Peyer's patch (tissue), 4 donors: Measurements from ENCODE around the gene TEDC1. TPM values are rescaled to one million over a fixed set of nuclear protein-coding genes. Genes with fewer than 3 reads are reported as not detected.
A peak's percentile ranks its signal among the peaks of the same experiment; 100 is the strongest.

Experiments
- DNase-seq, 3 donors: peaks; one replicate each; pipeline ENCODE4 v3.0.0-alpha.2; 2017 to 2019
- H3K27ac ChIP-seq, 4 donors: fragments of 200-600 bp; sonication (generic); one replicate each; pipeline ENCODE4 v1.5.1; 2016 to 2019
- H3K27me3 ChIP-seq, 2 donors: fragments of 200-600 bp; sonication (generic); one replicate each; pipeline ENCODE4 v1.5.1; 2019
- H3K36me3 ChIP-seq, 3 donors: fragments of 200-600 bp; sonication (generic); one replicate each; pipeline ENCODE4 v1.5.1; 2016 to 2019
- H3K4me1 ChIP-seq, 4 donors: fragments of 200-600 bp; sonication (generic); one replicate each; pipeline ENCODE4 v1.5.1; 2016 to 2019
- H3K4me3 ChIP-seq, 4 donors: fragments of 200-600 bp; sonication (generic); 1 replicate in 3 of 4; 2 replicates in 1 of 4; pipeline ENCODE4 v1.5.1; 2016 to 2019; ENCODE audit warnings: mild to moderate bottlenecking in 1 of 4
- H3K9me3 ChIP-seq, 4 donors: fragments of 200-600 bp; sonication (generic); one replicate each; pipeline ENCODE4 v1.5.1; 2016 to 2019; ENCODE audit warnings: mild to moderate bottlenecking in 1 of 4
- CTCF ChIP-seq, 6 experiments: fragments of 450-650 bp in 4 of 6; fragments of 200-600 bp in 2 of 6; sonication (generic) in 1 of 6; IDR thresholded peaks; one replicate each; pipeline ENCODE4 v1.5.1; 2017 to 2019; ENCODE audit warnings: antibody characterized with exemption in 6 of 6, mild to moderate bottlenecking in 3 of 6, moderate library complexity in 1 of 6
- POLR2A ChIP-seq, 2 donors: fragments of 450-650 bp; IDR thresholded peaks; one replicate each; pipeline ENCODE4 v1.5.1; 2017; ENCODE audit warnings: antibody characterized with exemption in 2 of 2, mild to moderate bottlenecking in 2 of 2, moderate library complexity in 2 of 2
- total RNA-seq, 4 donors: library from RNA; depleted of rRNA; stranded (reverse); fragments of >200 nt; gene quantifications; one replicate each; pipeline ENCODE4 v1.1.0, GENCODE V29; 2016

Gene TEDC1
- total RNA-seq, 4 donors from 2014 or later = 7.0 to 42.1 (median 15.1) TPM

- Histone ChIP-seq H3K36me3 (no peaks in the 10 kb centered on the region), H3K27me3 (peaks cover 0 to 6% of the 10 kb centered on the region in 2 donors), H3K27ac (peak overlapping the region in 1 of 4 donors; percentile 58), H3K4me3 (no peak overlapping the region), H3K4me1 (peaks cover 0 to 40% (median 18%) of the 10 kb centered on the region in 4 donors), H3K9me3 (no peaks in the 10 kb centered on the region)
- peak in 2 of 3 donors; percentile 76 to 79 for DNase-seq
- peak in 3 of 6 experiments; percentile 27 to 45 (median 40) for TF ChIP-seq CTCF (IDR thresholded peaks at IDR 0.05)
- TF ChIP-seq POLR2A (IDR thresholded peaks at IDR 0.05) = no peak
These were observed 41.7 kb downstream of the TEDC1 start for GRCh38 chr14:105532735-105533141.

GRCh38 chr14:105533391-105533790, 42.3 kb downstream of the TEDC1 start:
- Histone ChIP-seq H3K4me1 (peaks cover 0 to 39% (median 13%) of the 10 kb centered on the region in 4 donors), H3K9me3 (no peaks in the 10 kb centered on the region), H3K27me3 (peaks cover 0 to 6% of the 10 kb centered on the region in 2 donors), H3K4me3 (no peak overlapping the region), H3K36me3 (no peaks in the 10 kb centered on the region), H3K27ac (no peak overlapping the region)
- DNase-seq = no peak
- TF ChIP-seq CTCF (IDR thresholded peaks at IDR 0.05) = no peak
- TF ChIP-seq POLR2A (IDR thresholded peaks at IDR 0.05) = no peak

GRCh38 chr14:105533811-105534498, 42.9 kb downstream of the TEDC1 start:
- H3K27me3 ChIP-seq = peaks cover 0 to 6% of the 10 kb centered on the region in 2 donors
- H3K4me1 ChIP-seq = peaks cover 0 to 33% (median 9%) of the 10 kb centered on the region in 4 donors
- H3K9me3 ChIP-seq = no peaks in the 10 kb centered on the region
- H3K36me3 ChIP-seq = no peaks in the 10 kb centered on the region
- TF ChIP-seq CTCF (IDR thresholded peaks at IDR 0.05) (no peak), POLR2A (IDR thresholded peaks at IDR 0.05) (no peak)
- no peak for DNase-seq
- no peak overlapping the region for H3K27ac ChIP-seq
- H3K4me3 ChIP-seq = no peak overlapping the region

GRCh38 chr14:105534586-105534985, 43.5 kb downstream of the TEDC1 start:
- Histone ChIP-seq H3K36me3 (no peaks in the 10 kb centered on the region), H3K4me3 (no peak overlapping the region), H3K9me3 (no peaks in the 10 kb centered on the region), H3K4me1 (peaks cover 0 to 27% (median 3%) of the 10 kb centered on the region in 4 donors), H3K27ac (no peak overlapping the region), H3K27me3 (peaks cover 0 to 5% of the 10 kb centered on the region in 2 donors)
- TF ChIP-seq CTCF (IDR thresholded peaks at IDR 0.05) (no peak), POLR2A (IDR thresholded peaks at IDR 0.05) (no peak)
- DNase-seq = no peak

- H3K27ac ChIP-seq = no peak overlapping the region
- TF ChIP-seq CTCF (IDR thresholded peaks at IDR 0.05) (no peak), POLR2A (IDR thresholded peaks at IDR 0.05) (no peak)
- DNase-seq = no peak
- H3K4me3 ChIP-seq = no peak overlapping the region
- H3K27me3 ChIP-seq = no peaks in the 10 kb centered on the region
- H3K4me1 ChIP-seq = peaks cover 0 to 23% (median 0%) of the 10 kb centered on the region in 4 donors
- no peaks in the 10 kb centered on the region for H3K9me3 ChIP-seq
- H3K36me3 ChIP-seq = no peaks in the 10 kb centered on the region
These were observed 45.0 kb downstream of the TEDC1 start for GRCh38 chr14:105536051-105536450.
